Stimulated activated CD8-positive, alpha-beta memory T cell treated with anti-CD3 and anti-CD28 coated beads, Interleukin-12 subunit alpha, Interleukin-12 subunit beta, amount 100 ng/mL, for 1 hour (primary cell): Measurements from ENCODE around the gene MTUS2.

Source experiments
- DNase-seq: peaks from one replicate; pipeline ENCODE4 v3.0.0-alpha.2; 2020; ENCODE audit warnings: low read depth

Gene MTUS2

GRCh38 chr13:28820099-28821051, at the start of gene MTUS2:
MTUS2 (plus strand) TSS chr13:28820339.
- DNase-seq = no peak

DNA sequence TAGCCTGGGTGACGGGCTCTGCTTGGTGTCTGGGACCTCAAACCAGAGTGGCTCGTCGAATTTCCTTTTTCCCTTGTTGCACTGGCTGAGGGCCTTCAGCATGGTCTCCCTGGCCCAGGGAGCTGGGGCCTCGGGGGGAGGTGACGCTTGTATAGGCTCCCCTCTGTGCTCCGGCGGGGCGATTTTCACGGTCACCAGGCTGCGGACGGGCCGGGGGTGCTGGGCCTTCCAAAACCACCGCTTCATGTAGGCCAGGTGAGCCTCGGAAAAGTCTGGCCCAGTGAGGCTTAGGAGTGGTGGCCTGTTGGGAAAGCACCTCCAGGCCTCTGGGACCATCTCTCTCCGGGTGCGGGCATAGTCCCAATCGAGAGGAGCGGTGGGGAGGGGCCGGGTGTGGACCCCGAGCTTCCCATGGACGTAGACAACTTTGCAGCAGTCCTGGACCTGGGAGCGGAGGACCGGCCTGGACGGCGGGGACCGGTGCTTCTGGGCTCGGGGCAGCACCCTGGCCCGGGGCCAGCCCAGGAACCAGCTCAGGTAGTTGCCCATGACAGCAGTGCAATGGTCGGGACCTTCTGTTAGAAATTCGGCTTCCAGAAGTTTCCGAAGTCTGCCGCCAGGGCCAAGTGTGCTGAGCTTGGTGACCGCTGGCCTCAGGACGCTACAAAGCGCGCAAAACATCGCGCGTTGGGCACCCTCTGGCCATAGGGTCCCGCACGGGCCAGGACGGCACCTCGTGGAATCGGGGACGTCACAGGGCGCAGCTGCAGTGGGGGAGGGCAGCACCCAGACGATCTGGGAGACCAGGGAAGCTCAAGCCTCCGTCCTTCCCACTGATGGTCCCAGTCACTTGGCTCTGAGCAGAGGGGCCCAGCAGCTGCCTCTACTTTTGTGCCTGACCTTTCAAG, 41.6 kb upstream of the MTUS2 start:
- DNase-seq = no peak

DNA sequence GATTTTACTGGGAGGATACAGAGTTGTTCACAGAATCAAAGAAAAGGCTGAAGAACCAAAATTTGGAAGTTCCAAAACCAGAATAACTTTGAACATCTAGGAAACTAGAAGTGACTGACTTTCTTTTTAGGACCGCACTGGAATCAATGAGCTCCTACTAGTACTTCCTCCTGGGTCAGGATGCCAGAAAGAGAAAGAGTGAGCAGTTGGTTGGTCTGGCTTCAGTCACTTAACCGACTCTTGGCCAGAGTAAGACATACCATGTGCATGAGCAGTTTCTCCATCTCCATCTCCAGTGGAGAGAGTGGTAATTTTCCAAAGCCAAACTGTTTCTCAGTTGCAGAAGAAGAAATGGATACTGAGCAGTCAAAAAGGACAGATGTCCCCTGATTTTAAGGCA, 27.1 kb upstream of the MTUS2 start:
- no peak for DNase-seq

GRCh38 chr13:28794396-28794795, 25.7 kb upstream of the MTUS2 start:
- DNase-seq = no peak

DNA sequence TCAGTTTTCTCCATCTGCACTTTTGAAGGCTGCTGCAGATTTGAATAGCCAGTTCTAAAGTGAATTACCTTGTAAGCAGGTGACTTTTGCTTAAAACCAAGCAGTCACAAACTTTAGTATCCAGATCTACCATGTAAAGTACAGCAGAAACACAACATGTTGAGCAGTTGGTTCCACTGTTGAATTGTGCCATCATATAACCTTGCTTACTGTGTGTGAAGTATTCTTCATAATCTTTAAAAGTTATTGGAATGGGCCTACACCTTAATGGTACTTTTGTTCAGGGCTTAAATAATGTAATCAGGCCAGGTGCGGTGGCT, 23.2 kb upstream of the MTUS2 start:
- no peak for DNase-seq

GRCh38 chr13:28805193-28805819, 14.8 kb upstream of the MTUS2 start:
- no peak for DNase-seq

GRCh38 chr13:28817204-28817603, 2.9 kb upstream of the MTUS2 start:
- no peak for DNase-seq

GRCh38 chr13:28819046-28819730, 951 bp upstream of the MTUS2 start:
- no peak for DNase-seq

DNA sequence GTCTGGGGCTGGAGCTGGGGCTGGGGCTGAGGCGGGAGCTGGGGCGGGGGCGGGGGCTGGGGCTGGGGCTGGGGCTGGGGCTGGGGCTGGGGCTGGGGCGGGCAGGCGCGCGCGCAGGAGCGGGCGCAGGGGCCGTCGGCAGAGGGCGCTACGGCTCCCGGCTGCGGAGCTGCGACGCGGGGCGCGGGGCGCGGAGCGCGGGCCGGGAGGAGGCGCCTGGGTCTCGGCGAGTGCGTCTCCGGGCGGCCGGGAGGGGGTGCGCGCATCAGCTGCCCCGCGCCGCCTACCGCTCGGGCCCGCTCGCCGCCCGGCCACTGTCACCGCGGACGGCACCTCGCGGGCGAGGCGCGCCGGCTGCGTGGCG, 422 bp upstream of the MTUS2 start:
- DNase-seq = no peak

DNA sequence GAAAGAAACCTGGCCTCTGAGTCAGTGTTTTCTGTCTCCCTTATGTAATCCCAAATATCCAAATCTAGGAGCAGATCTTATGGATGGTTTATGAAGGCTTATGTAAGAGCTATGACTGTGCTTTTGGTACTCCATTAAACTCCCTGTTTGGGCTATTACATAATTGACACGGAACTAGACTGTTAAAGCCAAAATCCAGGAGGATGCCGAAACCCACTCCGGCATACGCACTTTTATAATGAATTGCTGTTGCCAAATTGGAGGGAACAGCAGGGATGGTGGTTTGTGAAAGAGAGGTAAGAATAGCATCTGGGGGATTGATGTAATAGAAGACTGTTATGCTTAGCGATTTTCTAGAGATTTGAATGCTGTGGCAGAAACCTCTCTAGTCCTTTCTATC, 2.0 kb downstream of the MTUS2 start:
- DNase-seq = no peak

- DNase-seq = no peak
Measured at GRCh38 chr13:28822801-28823200, 2.7 kb downstream of the MTUS2 start.

DNA sequence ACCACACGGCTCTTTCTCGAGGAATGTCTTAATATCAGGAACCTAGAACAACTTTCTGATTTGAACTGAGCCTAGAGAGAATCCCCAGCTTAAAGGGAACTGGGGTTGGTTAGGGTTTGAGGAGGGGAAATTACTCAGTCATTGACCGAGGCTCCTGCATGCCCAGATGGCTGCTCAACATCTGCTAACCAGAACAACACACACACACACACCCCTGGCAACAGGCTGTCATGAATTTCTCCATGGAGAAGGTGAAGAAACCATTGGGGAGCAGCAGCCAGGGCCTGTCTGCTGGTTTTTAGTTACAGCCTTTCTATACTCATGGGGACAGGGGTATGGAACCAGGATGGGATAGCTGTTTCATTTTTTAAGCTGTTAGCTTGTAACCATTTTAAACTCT, 5.2 kb downstream of the MTUS2 start:
- no peak for DNase-seq

DNA sequence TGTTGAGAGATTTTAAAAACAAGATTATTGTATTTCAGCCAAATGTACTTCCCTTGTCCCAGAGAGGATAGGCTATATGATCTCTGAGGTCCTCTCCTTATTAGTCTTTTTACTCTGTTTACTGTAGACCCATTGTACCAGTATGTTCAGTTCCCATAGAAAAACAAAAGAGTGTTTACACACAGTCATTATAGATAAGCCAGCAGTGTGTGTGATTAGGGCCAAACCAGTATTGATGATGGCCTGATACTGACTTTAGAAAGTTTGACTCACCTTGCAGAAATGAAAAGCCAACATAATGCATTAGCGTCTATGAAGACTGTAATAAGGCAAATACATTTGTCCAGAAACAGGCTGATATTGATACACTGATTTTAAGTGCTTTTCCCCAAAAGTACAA, 6.2 kb downstream of the MTUS2 start:
- DNase-seq = no peak

DNA sequence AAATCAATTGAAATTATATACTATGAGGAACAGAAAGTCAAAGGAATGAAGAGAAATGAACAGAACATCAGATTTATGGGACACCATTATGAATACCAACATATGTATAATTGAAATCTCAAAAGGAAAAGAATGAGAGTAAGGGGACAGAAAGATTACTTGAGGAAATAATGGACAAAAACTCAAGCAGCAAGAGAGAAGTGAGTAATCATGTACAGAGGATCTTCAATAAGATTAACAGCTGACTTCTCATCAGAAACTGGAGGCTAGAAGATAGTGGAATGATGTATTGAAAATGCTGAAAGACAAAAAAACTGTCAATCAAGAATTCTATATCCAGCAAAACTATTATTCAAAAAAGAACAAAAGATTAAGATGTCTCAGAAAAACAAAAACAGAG, 10.4 kb downstream of the MTUS2 start:
- DNase-seq = no peak

DNA sequence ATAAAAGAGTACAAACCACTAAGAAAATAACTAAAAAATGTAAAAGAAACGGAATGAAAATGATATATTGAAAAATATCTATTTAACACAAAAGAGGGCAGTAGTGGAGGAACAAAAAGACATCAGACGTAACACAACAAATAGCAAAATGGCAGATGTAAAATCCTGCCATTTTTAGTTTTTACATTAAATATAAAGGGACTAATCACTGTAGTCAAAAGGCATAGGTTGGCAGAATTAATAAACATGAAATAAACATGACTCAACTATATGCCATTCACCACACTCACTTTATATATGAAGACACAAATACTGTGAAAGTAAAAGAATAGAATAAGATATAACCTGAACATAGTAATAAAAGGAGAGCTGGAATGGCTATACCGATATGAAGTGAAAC, 11.0 kb downstream of the MTUS2 start:
- DNase-seq = no peak

- no peak for DNase-seq
Measured at GRCh38 chr13:28837111-28837510, 17.0 kb downstream of the MTUS2 start.

- DNase-seq = no peak
Measured at GRCh38 chr13:28843639-28844038, 23.5 kb downstream of the MTUS2 start.

DNA sequence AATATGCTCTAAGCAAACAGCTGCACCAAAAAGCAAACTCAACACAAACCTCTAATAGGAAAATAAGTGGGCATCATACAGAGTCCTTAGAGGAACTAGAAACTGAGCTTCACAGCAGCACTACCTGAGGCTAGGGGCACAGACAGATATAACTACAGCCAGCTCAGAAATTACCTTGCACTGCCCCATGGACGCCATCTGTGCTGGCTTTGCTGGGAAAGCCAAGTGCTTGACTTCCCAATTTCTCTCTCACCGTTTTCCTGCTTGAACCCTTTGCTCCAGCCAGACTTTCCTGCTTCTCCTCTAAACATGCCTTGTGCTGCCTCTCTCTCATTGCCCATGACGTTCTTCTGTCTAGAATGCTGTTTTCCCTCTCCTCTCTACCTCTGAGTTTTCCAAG, 29.3 kb downstream of the MTUS2 start:
- no peak for DNase-seq

- DNase-seq = no peak
Measured at GRCh38 chr13:28850226-28850625, 30.1 kb downstream of the MTUS2 start.

DNA sequence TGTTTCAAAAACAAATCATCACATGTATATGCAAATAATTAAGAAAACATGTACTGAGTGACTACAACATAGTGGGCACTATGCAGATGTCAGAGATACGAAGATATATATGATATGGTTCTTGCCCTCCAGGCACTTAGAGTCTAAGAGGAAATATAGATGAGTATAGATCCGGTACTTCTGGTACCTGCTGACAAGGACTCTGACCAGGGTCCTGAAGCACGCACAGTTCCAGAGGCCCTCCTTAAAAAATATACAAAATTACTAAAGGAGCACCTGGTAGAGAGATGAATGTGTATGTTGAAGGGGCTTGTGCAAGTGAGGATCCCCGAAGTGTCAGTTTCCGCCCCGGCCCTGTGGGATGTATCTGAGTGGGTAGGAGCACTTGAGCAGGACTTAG, 31.3 kb downstream of the MTUS2 start:
- no peak for DNase-seq

- DNase-seq = no peak
Measured at GRCh38 chr13:28854657-28855056, 34.5 kb downstream of the MTUS2 start.

- DNase-seq = no peak
Measured at GRCh38 chr13:28856287-28856686, 36.1 kb downstream of the MTUS2 start.
